Inflammatory macrophage treated with lipopolysaccharide for 4 hours (primary cell): ENCODE data around the gene COQ8B.

Source experiments
- DNase-seq: peaks from one replicate; pipeline ENCODE4 v3.0.0-alpha.2; 2020

Gene COQ8B

GRCh38 chr19:40690050-40690692 lies 26.5 kb downstream of the COQ8B start, which contains the start of gene NUMBL:
TSS of gene NUMBL (minus strand) at chr19:40690651. CDS start at chr19:40690483, 168 bp downstream.
- DNase-seq, result no peak

GRCh38 chr19:40689339-40690049 lies 27.2 kb downstream of the COQ8B start:
- no peak for DNase-seq

- no peak for DNase-seq
Measured at GRCh38 chr19:40688987-40689338, 27.7 kb downstream of the COQ8B start.

- DNase-seq, result no peak
Measured at GRCh38 chr19:40688309-40688708, 28.4 kb downstream of the COQ8B start.

- DNase-seq, result peak; percentile 53
Measured at GRCh38 chr19:40687525-40688016, 29.1 kb downstream of the COQ8B start.

- DNase-seq, result no peak
Measured at GRCh38 chr19:40686882-40687524, 29.7 kb downstream of the COQ8B start.

- no peak for DNase-seq
Measured at GRCh38 chr19:40685563-40685962, 31.1 kb downstream of the COQ8B start.

GRCh38 chr19:40685016-40685526 lies 31.6 kb downstream of the COQ8B start:
- no peak for DNase-seq

- DNase-seq, result no peak
Measured at GRCh38 chr19:40684280-40684679, 32.4 kb downstream of the COQ8B start.

- no peak for DNase-seq
Measured at GRCh38 chr19:40683437-40683836, 33.2 kb downstream of the COQ8B start.

- no peak for DNase-seq
Measured at GRCh38 chr19:40682431-40682964, 34.2 kb downstream of the COQ8B start.

GRCh38 chr19:40681039-40681438 lies 35.6 kb downstream of the COQ8B start:
- no peak for DNase-seq

- no peak for DNase-seq
Measured at GRCh38 chr19:40677156-40677555, 39.5 kb downstream of the COQ8B start.

- DNase-seq, result no peak
Measured at GRCh38 chr19:40674291-40674690, 42.4 kb downstream of the COQ8B start.

GRCh38 chr19:40673397-40673796 lies 43.3 kb downstream of the COQ8B start:
- no peak for DNase-seq

GRCh38 chr19:40672573-40673299 lies 44.0 kb downstream of the COQ8B start:
- DNase-seq, result no peak

GRCh38 chr19:40672038-40672437 lies 44.6 kb downstream of the COQ8B start:
- DNase-seq, result no peak

GRCh38 chr19:40671404-40671803 lies 45.3 kb downstream of the COQ8B start:
- no peak for DNase-seq

- DNase-seq, result no peak
Measured at GRCh38 chr19:40668991-40669614, 47.6 kb downstream of the COQ8B start.

- DNase-seq, result no peak
Measured at GRCh38 chr19:40667602-40668001, 49.1 kb downstream of the COQ8B start.

- no peak for DNase-seq
Measured at GRCh38 chr19:40666803-40667438, 49.8 kb downstream of the COQ8B start.
